K562 (cell line): ENCODE results near the gene DCP2. TPM values are rescaled to one million over a fixed set of nuclear protein-coding genes. Genes with fewer than 3 reads are reported as not detected.

Experiments used
- C11orf30 ChIP-seq: fragments of 450-650 bp; IDR thresholded peaks from 2 replicates; pipeline ENCODE4 v1.6.1; 2016; ENCODE audit warnings: low read depth, mild to moderate bottlenecking
- GATAD2B ChIP-seq: fragments of 450-650 bp; IDR thresholded peaks from 2 replicates; pipeline ENCODE4 v1.6.1; 2017; ENCODE audit warnings: mild to moderate bottlenecking, borderline replicate concordance
- HNRNPLL ChIP-seq: fragments of 200-400 bp; formaldehyde crosslinking; IDR thresholded peaks from 2 replicates; pipeline ENCODE4 v1.6.1; 2017; ENCODE audit warnings: low read length, low read depth, mild to moderate bottlenecking; ENCODE audit not compliant: poor library complexity, severe bottlenecking
- NELFE ChIP-seq: IDR thresholded peaks from 2 replicates; pipeline ENCODE4 v1.6.1; 2011; ENCODE audit warnings: mild to moderate bottlenecking; ENCODE audit not compliant: insufficient read depth, insufficient read length
- RFX1 ChIP-seq: fragments of 450-650 bp; IDR thresholded peaks from 2 replicates; pipeline ENCODE4 v1.6.1; 2016; ENCODE audit warnings: mild to moderate bottlenecking, moderate library complexity
- TARDBP ChIP-seq: fragments of 450-650 bp; IDR thresholded peaks from 2 replicates; pipeline ENCODE4 v1.6.1; 2016
- polyA plus RNA-seq, 8 experiments: library from polyadenylated mRNA; depleted of rRNA in 4 of 8; stranded (reverse) in 5 of 8; unstranded in 3 of 8; fragments of >200 nt; fragmentation: Nextera tagmentation in 2 of 8; fragmentation: Illumina TruSeq in 1 of 8; extraction: Ambion mirVana in 2 of 8; extraction: Trizol in 1 of 8; gene quantifications; 2 replicates each; pipeline versions ENCODE4 v1.2.1 to v1.2.3, GENCODE V29; 2011 to 2014; ENCODE audit warnings: inconsistent platforms in 1 of 8, missing spikeins in 1 of 8
- total RNA-seq, 7 experiments: library from RNA; depleted of rRNA in 6 of 7; stranded (reverse); fragments of >200 nt in 6 of 7; fragmentation: Illumina TruSeq in 2 of 7; extraction: Trizol in 2 of 7; gene quantifications; 2 replicates each; pipeline versions ENCODE4 v1.2.1 to v1.2.3, GENCODE V29; 2011 to 2021; ENCODE audit warnings: low replicate concordance in 1 of 7
- TF ChIP-seq, protein P1 (sequence below): sonication (generic); formaldehyde crosslinking; IDR thresholded peaks from 2 replicates; pipeline ENCODE4 v1.8.1; 2023; ENCODE audit warnings: mild to moderate bottlenecking, missing genetic modification reagents
- TF ChIP-seq, protein P2 (sequence below): fragments of 450-650 bp; IDR thresholded peaks from 2 replicates; pipeline ENCODE4 v1.6.1; 2016
- TF ChIP-seq, protein P3 (sequence below): IDR thresholded peaks from 3 replicates; pipeline ENCODE4 v1.6.1; 2011; ENCODE audit warnings: borderline replicate concordance, mild to moderate bottlenecking; ENCODE audit not compliant: insufficient read length, insufficient read depth
- TF ChIP-seq, protein P4 (sequence below): sonication (generic); formaldehyde crosslinking; IDR thresholded peaks from 2 replicates; pipeline ENCODE4 v1.8.0; 2023; ENCODE audit warnings: missing genetic modification reagents, mild to moderate bottlenecking, borderline replicate concordance
- TF ChIP-seq, protein P5 (sequence below): sonication (generic); formaldehyde crosslinking; IDR thresholded peaks from 2 replicates; pipeline ENCODE4 v1.8.0; 2023; ENCODE audit warnings: mild to moderate bottlenecking, missing genetic modification reagents

Gene DCP2
- total and polyA plus RNA-seq, 9 of the 15 experiments (the other 6 are each of a cell fraction or from before 2014, with no cell fraction given): 25.9 to 109 (median 46.7) TPM

DNA sequence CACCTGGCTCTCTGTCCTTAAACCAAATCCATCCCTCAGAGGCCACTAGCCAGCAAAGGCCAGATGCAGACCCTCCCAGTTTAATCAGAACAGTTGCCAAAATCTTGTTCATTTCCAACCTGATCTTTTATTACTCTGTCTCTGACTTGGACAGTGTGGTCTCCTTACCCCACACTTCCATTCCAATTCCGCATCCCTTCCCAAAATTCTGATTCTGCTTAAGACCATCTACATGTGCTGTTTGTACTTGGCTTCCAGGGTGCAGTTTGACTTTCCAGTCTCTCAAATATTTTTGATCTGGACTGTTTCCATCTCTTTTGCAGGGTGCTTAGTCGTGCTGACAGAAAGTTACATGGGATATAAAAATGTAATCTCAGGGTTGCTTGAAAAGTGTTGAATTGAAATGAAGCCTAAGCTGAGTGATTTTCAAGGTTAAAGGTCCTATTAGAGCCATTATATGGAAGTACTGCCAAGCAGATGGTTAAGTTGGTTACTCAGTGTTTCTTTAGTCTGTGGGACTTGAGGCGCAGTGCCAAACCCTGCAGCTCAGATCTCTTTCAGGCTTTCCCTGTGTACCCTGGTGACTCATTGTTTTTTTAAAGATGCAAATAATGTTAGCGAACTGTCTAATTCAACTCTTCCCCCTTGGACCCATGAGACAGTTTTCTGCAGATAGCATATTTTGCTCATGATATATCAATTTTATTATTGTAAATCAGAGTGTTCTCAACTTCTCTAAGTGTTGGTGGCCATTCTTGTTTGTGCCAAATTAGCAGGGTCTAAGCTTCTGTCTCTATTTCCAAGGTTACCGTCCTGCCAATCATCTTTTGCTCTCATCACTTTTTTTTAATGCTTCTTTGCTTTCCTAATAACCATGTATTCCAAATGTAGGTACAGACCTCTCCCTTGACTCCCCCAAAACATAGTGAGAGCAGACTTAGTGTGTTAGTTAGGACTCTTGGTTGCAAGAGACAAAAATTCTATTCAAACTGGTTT, 18.2 kb upstream of the DCP2 start (continued):
- TF ChIP-seq, protein P1, sequence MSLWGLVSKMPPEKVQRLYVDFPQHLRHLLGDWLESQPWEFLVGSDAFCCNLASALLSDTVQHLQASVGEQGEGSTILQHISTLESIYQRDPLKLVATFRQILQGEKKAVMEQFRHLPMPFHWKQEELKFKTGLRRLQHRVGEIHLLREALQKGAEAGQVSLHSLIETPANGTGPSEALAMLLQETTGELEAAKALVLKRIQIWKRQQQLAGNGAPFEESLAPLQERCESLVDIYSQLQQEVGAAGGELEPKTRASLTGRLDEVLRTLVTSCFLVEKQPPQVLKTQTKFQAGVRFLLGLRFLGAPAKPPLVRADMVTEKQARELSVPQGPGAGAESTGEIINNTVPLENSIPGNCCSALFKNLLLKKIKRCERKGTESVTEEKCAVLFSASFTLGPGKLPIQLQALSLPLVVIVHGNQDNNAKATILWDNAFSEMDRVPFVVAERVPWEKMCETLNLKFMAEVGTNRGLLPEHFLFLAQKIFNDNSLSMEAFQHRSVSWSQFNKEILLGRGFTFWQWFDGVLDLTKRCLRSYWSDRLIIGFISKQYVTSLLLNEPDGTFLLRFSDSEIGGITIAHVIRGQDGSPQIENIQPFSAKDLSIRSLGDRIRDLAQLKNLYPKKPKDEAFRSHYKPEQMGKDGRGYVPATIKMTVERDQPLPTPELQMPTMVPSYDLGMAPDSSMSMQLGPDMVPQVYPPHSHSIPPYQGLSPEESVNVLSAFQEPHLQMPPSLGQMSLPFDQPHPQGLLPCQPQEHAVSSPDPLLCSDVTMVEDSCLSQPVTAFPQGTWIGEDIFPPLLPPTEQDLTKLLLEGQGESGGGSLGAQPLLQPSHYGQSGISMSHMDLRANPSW (CRISPR knock-in tag): no peak
- TF ChIP-seq GATAD2B (no peak), NELFE (no peak), TARDBP (no peak), HNRNPLL (no peak), C11orf30 (peak; percentile 24; the same call in 1 of the 2 replicates), RFX1 (peak; percentile 58)
- TF ChIP-seq, protein P2, sequence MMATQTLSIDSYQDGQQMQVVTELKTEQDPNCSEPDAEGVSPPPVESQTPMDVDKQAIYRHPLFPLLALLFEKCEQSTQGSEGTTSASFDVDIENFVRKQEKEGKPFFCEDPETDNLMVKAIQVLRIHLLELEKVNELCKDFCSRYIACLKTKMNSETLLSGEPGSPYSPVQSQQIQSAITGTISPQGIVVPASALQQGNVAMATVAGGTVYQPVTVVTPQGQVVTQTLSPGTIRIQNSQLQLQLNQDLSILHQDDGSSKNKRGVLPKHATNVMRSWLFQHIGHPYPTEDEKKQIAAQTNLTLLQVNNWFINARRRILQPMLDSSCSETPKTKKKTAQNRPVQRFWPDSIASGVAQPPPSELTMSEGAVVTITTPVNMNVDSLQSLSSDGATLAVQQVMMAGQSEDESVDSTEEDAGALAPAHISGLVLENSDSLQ: peak; percentile 89
- TF ChIP-seq, protein P3, sequence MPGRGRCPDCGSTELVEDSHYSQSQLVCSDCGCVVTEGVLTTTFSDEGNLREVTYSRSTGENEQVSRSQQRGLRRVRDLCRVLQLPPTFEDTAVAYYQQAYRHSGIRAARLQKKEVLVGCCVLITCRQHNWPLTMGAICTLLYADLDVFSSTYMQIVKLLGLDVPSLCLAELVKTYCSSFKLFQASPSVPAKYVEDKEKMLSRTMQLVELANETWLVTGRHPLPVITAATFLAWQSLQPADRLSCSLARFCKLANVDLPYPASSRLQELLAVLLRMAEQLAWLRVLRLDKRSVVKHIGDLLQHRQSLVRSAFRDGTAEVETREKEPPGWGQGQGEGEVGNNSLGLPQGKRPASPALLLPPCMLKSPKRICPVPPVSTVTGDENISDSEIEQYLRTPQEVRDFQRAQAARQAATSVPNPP: no peak
- TF ChIP-seq, protein P4, sequence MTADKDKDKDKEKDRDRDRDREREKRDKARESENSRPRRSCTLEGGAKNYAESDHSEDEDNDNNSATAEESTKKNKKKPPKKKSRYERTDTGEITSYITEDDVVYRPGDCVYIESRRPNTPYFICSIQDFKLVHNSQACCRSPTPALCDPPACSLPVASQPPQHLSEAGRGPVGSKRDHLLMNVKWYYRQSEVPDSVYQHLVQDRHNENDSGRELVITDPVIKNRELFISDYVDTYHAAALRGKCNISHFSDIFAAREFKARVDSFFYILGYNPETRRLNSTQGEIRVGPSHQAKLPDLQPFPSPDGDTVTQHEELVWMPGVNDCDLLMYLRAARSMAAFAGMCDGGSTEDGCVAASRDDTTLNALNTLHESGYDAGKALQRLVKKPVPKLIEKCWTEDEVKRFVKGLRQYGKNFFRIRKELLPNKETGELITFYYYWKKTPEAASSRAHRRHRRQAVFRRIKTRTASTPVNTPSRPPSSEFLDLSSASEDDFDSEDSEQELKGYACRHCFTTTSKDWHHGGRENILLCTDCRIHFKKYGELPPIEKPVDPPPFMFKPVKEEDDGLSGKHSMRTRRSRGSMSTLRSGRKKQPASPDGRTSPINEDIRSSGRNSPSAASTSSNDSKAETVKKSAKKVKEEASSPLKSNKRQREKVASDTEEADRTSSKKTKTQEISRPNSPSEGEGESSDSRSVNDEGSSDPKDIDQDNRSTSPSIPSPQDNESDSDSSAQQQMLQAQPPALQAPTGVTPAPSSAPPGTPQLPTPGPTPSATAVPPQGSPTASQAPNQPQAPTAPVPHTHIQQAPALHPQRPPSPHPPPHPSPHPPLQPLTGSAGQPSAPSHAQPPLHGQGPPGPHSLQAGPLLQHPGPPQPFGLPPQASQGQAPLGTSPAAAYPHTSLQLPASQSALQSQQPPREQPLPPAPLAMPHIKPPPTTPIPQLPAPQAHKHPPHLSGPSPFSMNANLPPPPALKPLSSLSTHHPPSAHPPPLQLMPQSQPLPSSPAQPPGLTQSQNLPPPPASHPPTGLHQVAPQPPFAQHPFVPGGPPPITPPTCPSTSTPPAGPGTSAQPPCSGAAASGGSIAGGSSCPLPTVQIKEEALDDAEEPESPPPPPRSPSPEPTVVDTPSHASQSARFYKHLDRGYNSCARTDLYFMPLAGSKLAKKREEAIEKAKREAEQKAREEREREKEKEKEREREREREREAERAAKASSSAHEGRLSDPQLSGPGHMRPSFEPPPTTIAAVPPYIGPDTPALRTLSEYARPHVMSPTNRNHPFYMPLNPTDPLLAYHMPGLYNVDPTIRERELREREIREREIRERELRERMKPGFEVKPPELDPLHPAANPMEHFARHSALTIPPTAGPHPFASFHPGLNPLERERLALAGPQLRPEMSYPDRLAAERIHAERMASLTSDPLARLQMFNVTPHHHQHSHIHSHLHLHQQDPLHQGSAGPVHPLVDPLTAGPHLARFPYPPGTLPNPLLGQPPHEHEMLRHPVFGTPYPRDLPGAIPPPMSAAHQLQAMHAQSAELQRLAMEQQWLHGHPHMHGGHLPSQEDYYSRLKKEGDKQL (CRISPR knock-in tag): no peak
- TF ChIP-seq, protein P5, sequence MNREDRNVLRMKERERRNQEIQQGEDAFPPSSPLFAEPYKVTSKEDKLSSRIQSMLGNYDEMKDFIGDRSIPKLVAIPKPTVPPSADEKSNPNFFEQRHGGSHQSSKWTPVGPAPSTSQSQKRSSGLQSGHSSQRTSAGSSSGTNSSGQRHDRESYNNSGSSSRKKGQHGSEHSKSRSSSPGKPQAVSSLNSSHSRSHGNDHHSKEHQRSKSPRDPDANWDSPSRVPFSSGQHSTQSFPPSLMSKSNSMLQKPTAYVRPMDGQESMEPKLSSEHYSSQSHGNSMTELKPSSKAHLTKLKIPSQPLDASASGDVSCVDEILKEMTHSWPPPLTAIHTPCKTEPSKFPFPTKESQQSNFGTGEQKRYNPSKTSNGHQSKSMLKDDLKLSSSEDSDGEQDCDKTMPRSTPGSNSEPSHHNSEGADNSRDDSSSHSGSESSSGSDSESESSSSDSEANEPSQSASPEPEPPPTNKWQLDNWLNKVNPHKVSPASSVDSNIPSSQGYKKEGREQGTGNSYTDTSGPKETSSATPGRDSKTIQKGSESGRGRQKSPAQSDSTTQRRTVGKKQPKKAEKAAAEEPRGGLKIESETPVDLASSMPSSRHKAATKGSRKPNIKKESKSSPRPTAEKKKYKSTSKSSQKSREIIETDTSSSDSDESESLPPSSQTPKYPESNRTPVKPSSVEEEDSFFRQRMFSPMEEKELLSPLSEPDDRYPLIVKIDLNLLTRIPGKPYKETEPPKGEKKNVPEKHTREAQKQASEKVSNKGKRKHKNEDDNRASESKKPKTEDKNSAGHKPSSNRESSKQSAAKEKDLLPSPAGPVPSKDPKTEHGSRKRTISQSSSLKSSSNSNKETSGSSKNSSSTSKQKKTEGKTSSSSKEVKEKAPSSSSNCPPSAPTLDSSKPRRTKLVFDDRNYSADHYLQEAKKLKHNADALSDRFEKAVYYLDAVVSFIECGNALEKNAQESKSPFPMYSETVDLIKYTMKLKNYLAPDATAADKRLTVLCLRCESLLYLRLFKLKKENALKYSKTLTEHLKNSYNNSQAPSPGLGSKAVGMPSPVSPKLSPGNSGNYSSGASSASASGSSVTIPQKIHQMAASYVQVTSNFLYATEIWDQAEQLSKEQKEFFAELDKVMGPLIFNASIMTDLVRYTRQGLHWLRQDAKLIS (CRISPR knock-in tag): no peak
